ENCODE results near the gene UVRAG.

GRCh38 chr11:75946531-75947530, 131.8 kb downstream of the UVRAG start:
- TF ChIP-seq, protein P1, sequence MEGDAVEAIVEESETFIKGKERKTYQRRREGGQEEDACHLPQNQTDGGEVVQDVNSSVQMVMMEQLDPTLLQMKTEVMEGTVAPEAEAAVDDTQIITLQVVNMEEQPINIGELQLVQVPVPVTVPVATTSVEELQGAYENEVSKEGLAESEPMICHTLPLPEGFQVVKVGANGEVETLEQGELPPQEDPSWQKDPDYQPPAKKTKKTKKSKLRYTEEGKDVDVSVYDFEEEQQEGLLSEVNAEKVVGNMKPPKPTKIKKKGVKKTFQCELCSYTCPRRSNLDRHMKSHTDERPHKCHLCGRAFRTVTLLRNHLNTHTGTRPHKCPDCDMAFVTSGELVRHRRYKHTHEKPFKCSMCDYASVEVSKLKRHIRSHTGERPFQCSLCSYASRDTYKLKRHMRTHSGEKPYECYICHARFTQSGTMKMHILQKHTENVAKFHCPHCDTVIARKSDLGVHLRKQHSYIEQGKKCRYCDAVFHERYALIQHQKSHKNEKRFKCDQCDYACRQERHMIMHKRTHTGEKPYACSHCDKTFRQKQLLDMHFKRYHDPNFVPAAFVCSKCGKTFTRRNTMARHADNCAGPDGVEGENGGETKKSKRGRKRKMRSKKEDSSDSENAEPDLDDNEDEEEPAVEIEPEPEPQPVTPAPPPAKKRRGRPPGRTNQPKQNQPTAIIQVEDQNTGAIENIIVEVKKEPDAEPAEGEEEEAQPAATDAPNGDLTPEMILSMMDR (IDR thresholded peaks at IDR 0.05) = no peak
- no peak for TF ChIP-seq POLR2A (IDR thresholded peaks at IDR 0.05)

Data from tibial nerve (tissue), 3 donors.